Calu3 (cell line): ENCODE measurements around the gene AMN. TPM values are rescaled to one million over a fixed set of nuclear protein-coding genes. Genes with fewer than 3 reads are reported as not detected.

Source experiments
- BruUV-seq: library from RNA; stranded (reverse); fragments of 400-500 nt; replicated peaks from 2 replicates; lab custom pipeline; 2021; lab: Mats Ljungman, UMichigan
- CTCF ChIA-PET: fragments of 300-600 bp; sonication (Branson Sonifier 250); formaldehyde crosslinking; loops from one replicate; lab custom pipeline; 2022; ENCODE audit warnings: antibody characterized with exemption; lab: Charles Lee
- DNase-seq: peaks from one replicate; pipeline ENCODE4 v3.0.0; 2022
- H3K27ac Mint-ChIP-seq: one replicate; pipeline ENCODE4 v1.8.0; 2022; ENCODE audit warnings: mixed read lengths; ENCODE audit not compliant: unreplicated experiment
- H3K27me3 Mint-ChIP-seq: one replicate; pipeline ENCODE4 v1.8.0; 2022; ENCODE audit warnings: mixed read lengths; ENCODE audit not compliant: unreplicated experiment
- H3K36me3 Mint-ChIP-seq: one replicate; pipeline ENCODE4 v1.8.0; 2022; ENCODE audit warnings: mild to moderate bottlenecking, moderate library complexity, mixed read lengths; ENCODE audit not compliant: insufficient read depth, unreplicated experiment
- H3K4me1 Mint-ChIP-seq: one replicate; pipeline ENCODE4 v1.8.0; 2022; ENCODE audit warnings: mild to moderate bottlenecking, low read depth, mixed read lengths; ENCODE audit not compliant: unreplicated experiment
- H3K4me3 Mint-ChIP-seq: one replicate; pipeline ENCODE4 v1.8.0; 2022; ENCODE audit warnings: mild to moderate bottlenecking, low read depth, moderate library complexity, mixed read lengths; ENCODE audit not compliant: unreplicated experiment
- H3K9me3 Mint-ChIP-seq: one replicate; pipeline ENCODE4 v1.8.0; 2022; ENCODE audit warnings: low read depth, mixed read lengths; ENCODE audit not compliant: unreplicated experiment
- intact Hi-C: fragments of 100-400 bp; cut with micrococcal nuclease; formaldehyde crosslinking; loops from one replicate; pipeline ENCODE4 v1.10.0; 2022; ENCODE audit not compliant: unreplicated experiment
- total RNA-seq: library from RNA; stranded (reverse); gene quantifications from 2 replicates; pipeline ENCODE4 v1.2.3, GENCODE V29; 2022
- TF ChIP-seq, protein P1 (sequence below): fragments of 200-600 bp; IDR thresholded peaks from one replicate; pipeline ENCODE4 v1.8.0; 2022; ENCODE audit warnings: antibody characterized with exemption; ENCODE audit not compliant: unreplicated experiment

The AMN gene
- total RNA-seq, 1 experiment from 2014 or later: 13.7 TPM

DNA sequence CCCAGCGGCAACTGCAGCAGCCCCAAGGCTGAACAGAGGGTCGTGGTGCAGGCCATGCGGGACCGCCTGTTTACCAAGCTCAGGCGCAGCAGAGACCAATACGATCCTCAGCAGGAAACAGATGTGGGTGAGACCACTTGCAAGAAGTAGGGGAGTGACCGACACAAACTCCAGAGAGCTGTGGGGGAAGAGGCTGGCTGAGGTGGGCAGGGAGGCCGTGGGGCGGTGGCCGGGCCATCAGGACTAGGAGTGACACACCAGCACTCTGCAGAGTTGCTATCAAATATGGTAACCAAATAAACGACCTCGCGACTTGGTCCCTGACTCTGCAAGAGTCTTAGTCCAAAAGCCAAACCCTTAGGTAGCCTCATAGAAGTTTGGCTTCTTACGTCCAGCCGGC, 30.6 kb downstream of the AMN start:
- intact Hi-C loops: no loop called here
- H3K4me1 Mint-ChIP-seq: no peaks in the 10 kb centered on the region
- CTCF ChIA-PET: interaction anchor here (0.6 kb wide), 1 partner anchor 83 kb away, joined by 3 read pairs; no protein-coding TSS in a partner anchor
- H3K27ac Mint-ChIP-seq: no peak overlapping the region
- BruUV-seq: no TSS peak
- H3K27me3 Mint-ChIP-seq: no peaks in the 10 kb centered on the region
- no peak for DNase-seq
- no peak overlapping the region for H3K4me3 Mint-ChIP-seq
- TF ChIP-seq, protein P1, sequence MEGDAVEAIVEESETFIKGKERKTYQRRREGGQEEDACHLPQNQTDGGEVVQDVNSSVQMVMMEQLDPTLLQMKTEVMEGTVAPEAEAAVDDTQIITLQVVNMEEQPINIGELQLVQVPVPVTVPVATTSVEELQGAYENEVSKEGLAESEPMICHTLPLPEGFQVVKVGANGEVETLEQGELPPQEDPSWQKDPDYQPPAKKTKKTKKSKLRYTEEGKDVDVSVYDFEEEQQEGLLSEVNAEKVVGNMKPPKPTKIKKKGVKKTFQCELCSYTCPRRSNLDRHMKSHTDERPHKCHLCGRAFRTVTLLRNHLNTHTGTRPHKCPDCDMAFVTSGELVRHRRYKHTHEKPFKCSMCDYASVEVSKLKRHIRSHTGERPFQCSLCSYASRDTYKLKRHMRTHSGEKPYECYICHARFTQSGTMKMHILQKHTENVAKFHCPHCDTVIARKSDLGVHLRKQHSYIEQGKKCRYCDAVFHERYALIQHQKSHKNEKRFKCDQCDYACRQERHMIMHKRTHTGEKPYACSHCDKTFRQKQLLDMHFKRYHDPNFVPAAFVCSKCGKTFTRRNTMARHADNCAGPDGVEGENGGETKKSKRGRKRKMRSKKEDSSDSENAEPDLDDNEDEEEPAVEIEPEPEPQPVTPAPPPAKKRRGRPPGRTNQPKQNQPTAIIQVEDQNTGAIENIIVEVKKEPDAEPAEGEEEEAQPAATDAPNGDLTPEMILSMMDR: no peak
- peaks cover 63% of the 10 kb centered on the region for H3K36me3 Mint-ChIP-seq
- no peaks in the 10 kb centered on the region for H3K9me3 Mint-ChIP-seq

DNA sequence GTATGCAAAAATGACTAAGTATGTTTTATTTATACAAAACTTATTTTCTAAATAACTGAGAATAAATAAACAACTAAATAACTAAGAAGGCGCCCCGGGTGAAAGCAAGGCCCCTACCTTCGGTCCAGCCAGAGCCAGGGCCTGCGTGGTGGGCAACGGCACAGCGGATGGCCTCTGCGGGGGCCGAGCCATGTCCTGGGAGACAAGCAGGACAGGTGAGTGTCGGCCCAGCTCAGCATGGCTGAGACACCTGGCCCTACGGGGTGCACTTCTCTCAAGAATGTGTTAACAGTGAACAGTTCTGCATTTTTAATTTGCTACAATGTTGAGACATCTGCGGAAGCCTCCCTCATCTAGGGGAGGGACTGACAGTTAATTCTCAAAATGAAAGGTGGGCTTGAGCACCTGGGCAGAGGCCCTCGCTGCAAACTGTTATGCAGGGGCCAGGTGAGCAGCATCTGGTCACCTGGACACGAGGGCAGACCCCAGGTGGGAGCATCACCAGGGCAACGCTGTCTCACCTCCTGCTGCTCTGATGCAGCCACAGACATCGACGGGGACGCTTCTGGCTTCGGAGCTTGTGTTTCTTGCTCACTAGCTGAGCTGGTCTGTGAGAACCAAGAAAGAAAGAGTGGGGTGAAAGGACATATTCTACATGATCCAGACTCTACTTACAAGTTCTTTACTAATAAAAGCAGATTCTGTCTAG, 31.8 kb downstream of the AMN start:
- CTCF ChIA-PET: no interaction called here
- BruUV-seq: no TSS peak
- Mint-ChIP-seq H3K36me3 (peaks cover 63% of the 10 kb centered on the region), H3K9me3 (no peaks in the 10 kb centered on the region), H3K27ac (no peak overlapping the region), H3K27me3 (no peaks in the 10 kb centered on the region), H3K4me3 (no peak overlapping the region), H3K4me1 (no peaks in the 10 kb centered on the region)
- DNase-seq: no peak
- intact Hi-C loops: no loop called here
- TF ChIP-seq, protein P1: no peak

DNA sequence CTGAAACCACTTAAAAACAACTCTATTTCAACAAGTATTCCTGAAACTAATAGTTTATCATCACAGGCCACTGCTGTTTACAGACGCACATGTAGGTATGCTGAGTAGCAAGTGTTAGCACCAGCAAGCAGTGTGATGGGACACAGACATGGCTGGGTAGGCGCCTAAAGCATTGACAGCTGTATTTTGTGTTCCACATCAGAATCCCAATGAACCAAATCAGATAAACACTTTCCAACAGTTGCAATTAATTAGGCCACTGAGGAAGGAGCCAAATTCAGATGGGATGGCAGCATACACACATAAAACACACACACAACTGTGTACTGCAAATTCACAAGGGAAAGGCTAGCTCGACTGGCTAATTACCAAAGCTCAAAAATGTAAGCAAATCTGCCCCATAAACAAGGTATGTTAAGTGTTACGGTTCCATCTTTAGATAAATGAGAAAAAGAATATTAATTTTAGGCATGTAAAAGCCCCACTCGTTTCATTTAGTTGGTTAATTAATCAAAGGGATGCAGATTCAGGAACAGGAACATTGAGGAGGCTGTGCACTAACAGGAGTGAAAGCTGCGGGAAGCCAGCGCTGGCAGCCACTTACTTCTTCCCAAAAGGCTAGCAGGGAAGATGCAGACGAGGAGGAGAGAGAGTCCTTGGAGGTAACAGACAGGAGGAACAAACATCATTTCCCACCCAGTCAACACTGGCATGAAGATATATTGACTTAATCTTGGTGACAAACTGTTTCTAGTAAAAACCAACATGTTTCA, 33.4 kb downstream of the AMN start:
- no peak for DNase-seq
- TF ChIP-seq, protein P1: no peak
- H3K27me3 Mint-ChIP-seq: no peaks in the 10 kb centered on the region
- CTCF ChIA-PET: no interaction called here
- H3K36me3 Mint-ChIP-seq: peaks cover 57% of the 10 kb centered on the region
- no peak overlapping the region for H3K27ac Mint-ChIP-seq
- H3K9me3 Mint-ChIP-seq: no peaks in the 10 kb centered on the region
- H3K4me3 Mint-ChIP-seq: no peak overlapping the region
- intact Hi-C loops: no loop called here
- no peaks in the 10 kb centered on the region for H3K4me1 Mint-ChIP-seq
- BruUV-seq: no TSS peak

DNA sequence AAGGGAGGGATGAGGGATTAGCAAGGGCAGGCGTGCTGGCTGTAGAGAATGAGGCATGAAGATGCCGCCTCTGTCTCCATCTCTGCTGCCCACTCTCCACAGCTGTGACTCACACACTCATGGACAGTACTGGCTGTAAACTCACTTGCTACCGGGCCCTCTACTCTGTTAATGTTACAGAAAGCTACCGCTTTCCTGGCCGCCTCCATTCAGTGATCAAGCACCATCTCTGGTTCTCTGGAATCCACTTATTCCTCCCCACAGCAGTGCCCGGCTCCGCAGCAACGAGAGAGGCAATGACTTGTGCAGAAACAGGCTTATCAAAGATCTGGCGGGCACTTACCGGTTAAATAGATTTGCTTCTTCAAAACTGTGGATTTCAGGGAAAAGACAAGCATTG, 34.8 kb downstream of the AMN start:
- CTCF ChIA-PET: interaction anchor here (0.5 kb wide), 1 partner anchor 72 kb away, joined by 7 read pairs; no protein-coding TSS in a partner anchor
- no peaks in the 10 kb centered on the region for H3K9me3 Mint-ChIP-seq
- DNase-seq: no peak
- BruUV-seq: no TSS peak
- no peaks in the 10 kb centered on the region for H3K27me3 Mint-ChIP-seq
- TF ChIP-seq, protein P1: no peak
- no peaks in the 10 kb centered on the region for H3K4me1 Mint-ChIP-seq
- peaks cover 54% of the 10 kb centered on the region for H3K36me3 Mint-ChIP-seq
- intact Hi-C loops: no loop called here
- no peak overlapping the region for H3K4me3 Mint-ChIP-seq
- H3K27ac Mint-ChIP-seq: no peak overlapping the region
